Nephron (organoid): ENCODE measurements around the gene CBX7.

Experiments
- H3K27ac Mint-ChIP-seq, 3 experiments: 2 replicates each; pipeline ENCODE4 v1.8.0; 2020; ENCODE audit warnings: mixed read lengths in 3 of 3, mild to moderate bottlenecking in 2 of 3, moderate library complexity in 1 of 3
- H3K27me3 Mint-ChIP-seq: 2 replicates; pipeline ENCODE4 v1.8.0; 2021; ENCODE audit warnings: low read depth, mild to moderate bottlenecking, moderate library complexity, mixed read lengths
- H3K36me3 Mint-ChIP-seq: 2 replicates; pipeline ENCODE4 v1.8.0; 2020; ENCODE audit warnings: low read depth, mixed read lengths
- H3K4me1 Mint-ChIP-seq: 2 replicates; pipeline ENCODE4 v1.8.0; 2020; ENCODE audit warnings: mixed read lengths
- H3K4me3 Mint-ChIP-seq, 3 experiments: 2 replicates each; pipeline ENCODE4 v1.8.0; 2020; ENCODE audit warnings: mild to moderate bottlenecking in 3 of 3, mixed read lengths in 3 of 3, moderate library complexity in 2 of 3
- H3K9me3 Mint-ChIP-seq: 2 replicates; pipeline ENCODE4 v1.8.0; 2020; ENCODE audit warnings: mixed read lengths
- TF ChIP-seq, protein P1 (sequence below), 3 experiments: fragments of 200-600 bp; sonication (generic); IDR thresholded peaks; one replicate each; pipeline ENCODE4 v1.5.0; 2021; ENCODE audit warnings: antibody characterized with exemption in 3 of 3; ENCODE audit not compliant: unreplicated experiment in 3 of 3

The CBX7 gene

DNA sequence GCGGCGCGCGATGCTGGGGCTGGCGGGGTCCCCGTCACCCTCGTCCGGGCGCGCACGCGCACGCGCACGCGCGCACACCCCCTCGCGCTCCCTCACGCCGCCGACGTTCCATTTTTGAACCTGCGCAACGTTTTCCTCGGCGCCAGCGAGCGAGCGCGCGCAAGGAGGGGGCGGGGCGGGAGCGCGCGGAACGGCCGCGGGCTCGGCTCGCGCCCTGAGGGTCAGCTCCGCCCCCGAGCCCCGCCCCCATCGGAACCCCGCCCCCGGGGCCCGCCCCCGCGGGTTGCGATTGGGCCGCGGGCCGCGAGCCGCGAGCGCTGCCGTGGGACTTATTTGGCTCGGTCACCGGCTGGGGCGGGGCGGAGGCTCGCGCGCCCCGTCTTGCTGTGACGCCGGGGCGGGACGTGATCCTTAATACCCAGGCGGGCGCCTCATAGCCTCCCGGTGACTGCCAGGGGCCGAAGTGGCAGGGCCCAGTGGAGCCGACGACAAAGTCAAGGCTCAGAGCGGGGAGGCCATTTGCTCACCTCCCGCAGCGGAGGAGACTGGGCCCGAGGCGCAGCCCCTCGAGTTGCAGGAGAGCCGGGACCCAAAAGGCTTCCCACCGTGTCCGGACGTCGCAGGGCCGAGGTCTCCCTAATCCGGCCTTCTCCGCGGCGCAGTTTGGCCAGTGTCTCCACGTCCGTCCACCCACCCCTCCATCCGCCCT, at the start of gene CBX7:
CBX7 (minus strand) TSS at position 170 of the 709 bp plus-strand sequence. CDS start 236 bp downstream, outside the sequence.
- H3K27me3 Mint-ChIP-seq = peaks cover 61% of the 10 kb centered on the region
- H3K4me1 Mint-ChIP-seq = peaks cover 10% of the 10 kb centered on the region
- TF ChIP-seq, protein P1, sequence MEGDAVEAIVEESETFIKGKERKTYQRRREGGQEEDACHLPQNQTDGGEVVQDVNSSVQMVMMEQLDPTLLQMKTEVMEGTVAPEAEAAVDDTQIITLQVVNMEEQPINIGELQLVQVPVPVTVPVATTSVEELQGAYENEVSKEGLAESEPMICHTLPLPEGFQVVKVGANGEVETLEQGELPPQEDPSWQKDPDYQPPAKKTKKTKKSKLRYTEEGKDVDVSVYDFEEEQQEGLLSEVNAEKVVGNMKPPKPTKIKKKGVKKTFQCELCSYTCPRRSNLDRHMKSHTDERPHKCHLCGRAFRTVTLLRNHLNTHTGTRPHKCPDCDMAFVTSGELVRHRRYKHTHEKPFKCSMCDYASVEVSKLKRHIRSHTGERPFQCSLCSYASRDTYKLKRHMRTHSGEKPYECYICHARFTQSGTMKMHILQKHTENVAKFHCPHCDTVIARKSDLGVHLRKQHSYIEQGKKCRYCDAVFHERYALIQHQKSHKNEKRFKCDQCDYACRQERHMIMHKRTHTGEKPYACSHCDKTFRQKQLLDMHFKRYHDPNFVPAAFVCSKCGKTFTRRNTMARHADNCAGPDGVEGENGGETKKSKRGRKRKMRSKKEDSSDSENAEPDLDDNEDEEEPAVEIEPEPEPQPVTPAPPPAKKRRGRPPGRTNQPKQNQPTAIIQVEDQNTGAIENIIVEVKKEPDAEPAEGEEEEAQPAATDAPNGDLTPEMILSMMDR (IDR thresholded peaks at IDR 0.05; ENCODE audit: unreplicated experiment in 3 of 3) = no peak
- H3K9me3 Mint-ChIP-seq = no peaks in the 10 kb centered on the region
- peak within 1 kb of the TSS; percentile 86 to 92 (median 90) for H3K4me3 Mint-ChIP-seq
- H3K36me3 Mint-ChIP-seq = no peaks in the 10 kb centered on the region
- H3K27ac Mint-ChIP-seq = peak within 1 kb of the TSS in 1 of 3 experiments; percentile 88

DNA sequence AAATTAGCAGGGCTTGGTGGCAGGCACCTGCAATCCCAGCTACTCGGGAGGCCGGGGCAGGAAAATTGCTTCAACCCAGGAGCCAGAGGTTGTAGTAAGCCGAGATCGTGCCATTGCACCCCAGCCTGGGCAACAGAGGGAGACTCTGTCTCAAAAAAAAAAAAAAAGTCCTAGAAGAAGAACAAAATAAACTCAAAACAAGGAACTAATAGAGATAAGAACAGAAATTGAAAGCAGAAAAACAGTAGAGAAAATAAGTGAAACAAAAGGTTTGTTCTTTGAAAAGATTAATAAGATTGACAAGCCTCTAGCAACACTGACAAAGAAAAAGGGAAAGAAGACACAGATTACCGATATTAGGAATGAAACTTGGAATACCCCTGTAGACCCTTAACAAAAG, 45.1 kb upstream of the CBX7 start:
- Mint-ChIP-seq H3K27ac (no peak overlapping the region), H3K27me3 (peaks cover 9% of the 10 kb centered on the region), H3K4me1 (no peaks in the 10 kb centered on the region), H3K4me3 (no peak overlapping the region), H3K9me3 (peaks cover 17% of the 10 kb centered on the region), H3K36me3 (no peaks in the 10 kb centered on the region)
- TF ChIP-seq, protein P1 (IDR thresholded peaks at IDR 0.05; ENCODE audit: unreplicated experiment in 3 of 3) = no peak

DNA sequence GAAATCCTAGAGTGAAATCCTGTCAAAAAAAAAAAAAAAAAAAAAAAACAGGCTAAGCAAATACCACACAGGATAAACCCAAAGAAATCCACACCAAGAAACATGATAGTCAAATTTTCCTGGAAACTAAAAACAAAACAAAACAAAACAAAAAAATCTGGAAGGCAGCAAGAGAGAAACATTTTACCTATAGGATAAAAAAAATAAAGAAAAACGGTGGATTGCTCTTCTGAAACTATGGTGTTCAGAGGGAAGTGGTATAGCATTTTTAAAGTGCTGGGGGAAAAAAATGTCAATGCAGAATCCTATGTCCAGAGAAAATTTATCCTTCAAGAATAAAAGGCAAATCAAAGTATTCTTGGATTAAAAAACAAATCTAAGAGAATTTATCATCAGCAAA, 41.6 kb upstream of the CBX7 start:
- H3K36me3 Mint-ChIP-seq = no peaks in the 10 kb centered on the region
- no peak overlapping the region for H3K4me3 Mint-ChIP-seq
- H3K9me3 Mint-ChIP-seq = peaks cover 11% of the 10 kb centered on the region
- TF ChIP-seq, protein P1 (IDR thresholded peaks at IDR 0.05; ENCODE audit: unreplicated experiment in 3 of 3) = no peak
- H3K27ac Mint-ChIP-seq = no peak overlapping the region
- H3K4me1 Mint-ChIP-seq = peaks cover 12% of the 10 kb centered on the region
- H3K27me3 Mint-ChIP-seq = peaks cover 8% of the 10 kb centered on the region

DNA sequence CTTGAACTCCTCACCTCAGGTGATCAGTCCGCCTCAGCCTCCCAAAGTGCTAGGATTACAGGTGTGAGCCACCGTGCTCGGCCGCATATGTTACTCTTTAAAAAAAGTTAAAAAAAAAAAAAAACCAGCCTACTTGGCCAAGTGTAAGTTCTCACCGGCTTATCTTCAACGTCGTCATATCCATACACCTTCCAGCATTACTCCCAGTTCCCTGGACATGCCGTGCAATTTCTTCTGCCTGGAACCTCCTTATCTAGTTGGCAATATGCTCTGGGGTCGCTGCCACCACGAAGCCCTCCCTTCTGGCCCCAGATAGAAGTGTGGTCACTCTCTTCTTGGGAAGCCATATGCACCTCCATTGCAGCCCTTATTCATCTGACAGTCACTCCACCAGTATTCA, 36.3 kb upstream of the CBX7 start:
- Mint-ChIP-seq H3K27me3 (peaks cover 3% of the 10 kb centered on the region), H3K4me3 (no peak overlapping the region), H3K27ac (no peak overlapping the region), H3K36me3 (no peaks in the 10 kb centered on the region), H3K9me3 (peaks cover 8% of the 10 kb centered on the region), H3K4me1 (peaks cover 15% of the 10 kb centered on the region)
- TF ChIP-seq, protein P1 (IDR thresholded peaks at IDR 0.05; ENCODE audit: unreplicated experiment in 3 of 3) = no peak

DNA sequence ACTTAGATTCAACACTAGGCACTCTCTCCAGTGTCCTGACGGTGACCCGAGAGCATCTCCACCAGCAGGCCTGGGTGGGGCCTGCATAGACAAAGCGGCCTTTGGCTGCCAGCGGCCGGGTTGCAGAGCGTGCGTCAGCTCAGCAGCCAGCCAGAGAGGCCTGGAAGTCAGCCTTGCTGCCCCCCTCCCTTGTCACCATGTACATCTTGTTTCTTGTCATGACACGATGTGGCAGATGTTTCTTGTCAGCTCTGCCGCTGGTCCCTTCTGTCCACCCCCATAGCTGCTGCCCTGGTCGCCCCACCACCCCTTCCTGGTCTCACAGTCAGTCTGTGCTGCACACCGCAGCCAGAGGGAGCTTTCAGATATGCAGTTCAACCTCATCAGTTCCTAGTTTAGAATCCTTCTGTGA, 33.1 kb upstream of the CBX7 start:
- H3K27ac Mint-ChIP-seq = peak overlapping the region in 2 of 3 experiments; percentile 19 to 69
- peaks cover 8% of the 10 kb centered on the region for H3K4me1 Mint-ChIP-seq
- peaks cover 10% of the 10 kb centered on the region for H3K27me3 Mint-ChIP-seq
- H3K4me3 Mint-ChIP-seq = no peak overlapping the region
- peaks cover 6% of the 10 kb centered on the region for H3K9me3 Mint-ChIP-seq
- H3K36me3 Mint-ChIP-seq = no peaks in the 10 kb centered on the region
- TF ChIP-seq, protein P1 (IDR thresholded peaks at IDR 0.05; ENCODE audit: unreplicated experiment in 3 of 3) = peak in 1 of 3 experiments; percentile 17
